Measurements from ENCODE around the gene CCDC92. TPM values are rescaled to one million over a fixed set of nuclear protein-coding genes. Genes with fewer than 3 reads are reported as not detected.

The CCDC92 gene
- polyA plus RNA-seq, 3 donors, result 4.4 to 11.6 (median 5.5) TPM

DNA sequence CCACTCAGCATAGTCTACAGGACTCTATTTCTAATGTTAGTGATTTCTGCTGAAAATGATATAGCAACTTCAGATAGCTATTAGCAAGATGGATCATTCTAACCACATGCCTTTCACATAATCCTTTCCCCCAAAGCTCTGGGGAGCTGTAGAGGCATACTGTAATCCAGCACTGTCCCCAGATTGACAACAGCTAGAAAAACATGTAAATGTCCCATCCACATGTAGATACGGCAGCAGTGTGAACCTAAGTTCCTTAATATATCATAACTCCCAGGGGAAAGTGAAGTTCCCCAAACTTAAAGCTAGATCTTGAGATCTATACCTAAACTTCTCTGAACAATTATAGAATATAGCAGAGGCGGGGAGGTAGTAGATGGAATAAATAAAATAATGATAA lies 14.4 kb upstream of the CCDC92 start:
- peaks cover 0 to 9% of the 10 kb centered on the region in 2 donors for H3K4me1 ChIP-seq (ENCODE audit: control insufficient read depth in 1 of 2, insufficient read depth in 2 of 2, low read length in 2 of 2)
- no peaks in the 10 kb centered on the region for H4K20me1 ChIP-seq (ENCODE audit: insufficient read depth, low read length)
- no peaks in the 10 kb centered on the region for H3K27me3 ChIP-seq (ENCODE audit: control insufficient read depth in 2 of 2, insufficient read depth in 2 of 2, low read length in 2 of 2)
- no peak for TF ChIP-seq CTCF (IDR thresholded peaks at IDR 0.05)
- H3K36me3 Mint-ChIP-seq, result peaks cover 39 to 40% of the 10 kb centered on the region in 2 donors
- H3K4me2 ChIP-seq (replicated peaks; ENCODE audit: extremely low read depth, low read length, poor library complexity, severe bottlenecking), result no peak overlapping the region
- H3K27me3 Mint-ChIP-seq (ENCODE audit: low read depth in 3 of 3), result peaks cover 0 to 3% (median 0%) of the 10 kb centered on the region in 3 donors
- no peak overlapping the region for H3K27ac Mint-ChIP-seq
- H3K4me1 Mint-ChIP-seq, result peaks cover 13% of the 10 kb centered on the region
- no peak overlapping the region for H3K4me3 ChIP-seq (replicated peaks in 1 of 3; ENCODE audit: low read depth in 2 of 3, low read length in 3 of 3)
- H3K79me2 ChIP-seq (ENCODE audit: insufficient read depth, low read length), result no peaks in the 10 kb centered on the region
- no peak overlapping the region for H3K9ac ChIP-seq (ENCODE audit: insufficient read depth, low read length, poor library complexity, severe bottlenecking)
- DNase-seq, result no peak
- H3K4me3 Mint-ChIP-seq, result no peak overlapping the region
- no peaks in the 10 kb centered on the region for H3K9me3 ChIP-seq (replicated peaks in 1 of 2; ENCODE audit: control insufficient read depth in 1 of 2, insufficient read depth in 1 of 2, low read length in 2 of 2)
- peaks cover 22 to 51% of the 10 kb centered on the region in 2 donors for H3K36me3 ChIP-seq (replicated peaks in 1 of 2; ENCODE audit: control insufficient read depth in 1 of 2, insufficient read depth in 2 of 2, low read length in 2 of 2)
- no CpG with 5 or more reads among the region's 2 CpGs for WGBS (ENCODE audit: insufficient coverage)
- intact Hi-C loops (cut with micrococcal nuclease), result no loop called here
- no peaks in the 10 kb centered on the region for H3K9me3 Mint-ChIP-seq
- H3K27ac ChIP-seq (ENCODE audit: low read depth in 1 of 2, low read length in 2 of 2), result no peak overlapping the region
- no peak overlapping the region for H2AFZ ChIP-seq (ENCODE audit: insufficient read depth, low read depth, low read length, poor library complexity, severe bottlenecking)

DNA sequence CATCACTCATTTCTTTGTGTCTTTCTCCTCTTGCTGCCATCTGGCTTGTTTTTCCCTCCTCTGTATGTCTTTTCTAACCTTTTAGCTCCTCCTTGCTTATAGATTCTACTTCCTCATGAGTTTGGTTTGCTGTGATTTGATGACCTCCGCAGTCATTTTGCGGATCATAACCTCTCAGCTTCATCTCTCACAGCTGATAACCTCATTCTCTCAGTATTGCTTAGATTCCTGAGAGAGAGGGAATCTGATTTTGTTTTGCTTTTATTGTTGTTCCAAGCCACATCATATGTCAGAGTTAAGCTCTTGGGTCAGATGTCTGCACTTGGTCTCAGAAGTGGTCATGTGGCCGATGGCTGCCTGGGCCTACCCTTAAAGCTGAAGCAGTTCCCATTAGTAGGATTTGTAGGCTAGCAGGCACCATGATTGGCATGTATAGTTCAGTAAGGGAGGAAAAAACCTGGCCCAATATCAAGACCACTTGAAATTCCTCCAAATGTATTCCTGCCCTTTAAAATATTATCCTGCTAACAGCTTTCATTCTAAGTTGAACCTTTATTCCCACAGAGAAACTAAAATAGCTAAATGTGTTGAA lies 13.8 kb upstream of the CCDC92 start:
- Histone ChIP-seq H3K79me2 (ENCODE audit: insufficient read depth, low read length) (no peaks in the 10 kb centered on the region), H3K9ac (ENCODE audit: insufficient read depth, low read length, poor library complexity, severe bottlenecking) (no peak overlapping the region), H3K27ac (ENCODE audit: low read depth in 1 of 2, low read length in 2 of 2) (no peak overlapping the region), H3K27me3 (ENCODE audit: control insufficient read depth in 2 of 2, insufficient read depth in 2 of 2, low read length in 2 of 2) (no peaks in the 10 kb centered on the region), H3K36me3 (replicated peaks in 1 of 2; ENCODE audit: control insufficient read depth in 1 of 2, insufficient read depth in 2 of 2, low read length in 2 of 2) (peaks cover 18 to 47% of the 10 kb centered on the region in 2 donors), H3K4me1 (ENCODE audit: control insufficient read depth in 1 of 2, insufficient read depth in 2 of 2, low read length in 2 of 2) (peaks cover 0 to 9% of the 10 kb centered on the region in 2 donors), H3K9me3 (replicated peaks in 1 of 2; ENCODE audit: control insufficient read depth in 1 of 2, insufficient read depth in 1 of 2, low read length in 2 of 2) (no peaks in the 10 kb centered on the region), H4K20me1 (ENCODE audit: insufficient read depth, low read length) (no peaks in the 10 kb centered on the region), H2AFZ (ENCODE audit: insufficient read depth, low read depth, low read length, poor library complexity, severe bottlenecking) (no peak overlapping the region), H3K4me3 (replicated peaks in 1 of 3; ENCODE audit: low read depth in 2 of 3, low read length in 3 of 3) (no peak overlapping the region), H3K4me2 (replicated peaks; ENCODE audit: extremely low read depth, low read length, poor library complexity, severe bottlenecking) (no peak overlapping the region)
- peaks cover 13% of the 10 kb centered on the region for H3K4me1 Mint-ChIP-seq
- no peak for DNase-seq
- no peak overlapping the region for H3K4me3 Mint-ChIP-seq
- no peak for TF ChIP-seq CTCF (IDR thresholded peaks at IDR 0.05)
- H3K27me3 Mint-ChIP-seq (ENCODE audit: low read depth in 3 of 3), result peaks cover 0 to 6% (median 0%) of the 10 kb centered on the region in 3 donors
- WGBS (ENCODE audit: insufficient coverage), result no CpG with 5 or more reads among the region's 3 CpGs
- H3K9me3 Mint-ChIP-seq, result no peaks in the 10 kb centered on the region
- peaks cover 39% of the 10 kb centered on the region in 2 donors for H3K36me3 Mint-ChIP-seq
- intact Hi-C loops (cut with micrococcal nuclease), result no loop called here
- H3K27ac Mint-ChIP-seq, result no peak overlapping the region

Measured in CD14-positive monocyte (primary cell).